ENCODE data around the gene ANP32E. TPM values are rescaled to one million over a fixed set of nuclear protein-coding genes. Genes with fewer than 3 reads are reported as not detected.

ANP32E gene
- total and polyA plus RNA-seq, 2 of the 13 experiments (the other 11 are each of a cell fraction or from before 2014, with no cell fraction given) = 10.3 to 53.0 TPM

- no peak for TF ChIP-seq RERE (CRISPR knock-in tag; IDR thresholded peaks at IDR 0.05; ENCODE audit: low read depth)
- no peak for TF ChIP-seq ETS1 (CRISPR knock-in tag; IDR thresholded peaks at IDR 0.05)
- TF ChIP-seq RFX1 (IDR thresholded peaks at IDR 0.05) = no peak
- no peak for TF ChIP-seq KLF13 (CRISPR knock-in tag; IDR thresholded peaks at IDR 0.05)
- no peak for TF ChIP-seq FOSL2 (CRISPR knock-in tag; IDR thresholded peaks at IDR 0.05)
- TF ChIP-seq ZNF180 (CRISPR knock-in tag; IDR thresholded peaks at IDR 0.05; ENCODE audit: borderline replicate concordance, low read depth) = no peak
- no peak for TF ChIP-seq TFDP2 (CRISPR knock-in tag; IDR thresholded peaks at IDR 0.05)
- no peak for TF ChIP-seq PAF1 (CRISPR knock-in tag; IDR thresholded peaks at IDR 0.05)
- TF ChIP-seq ZBTB38 (CRISPR knock-in tag; IDR thresholded peaks at IDR 0.05) = no peak
- TF ChIP-seq DBP (CRISPR knock-in tag; IDR thresholded peaks at IDR 0.05; ENCODE audit: not compliant biosample characterization) = no peak
Measured at GRCh38 chr1:150192012-150192411, 43.9 kb downstream of the ANP32E start (continued).
